OCI-LY7 (cell line): ENCODE data around the gene ANKRD40. TPM values are rescaled to one million over a fixed set of nuclear protein-coding genes. Genes with fewer than 3 reads are reported as not detected.

Experiments
- BruUV-seq: library from RNA; stranded (reverse); fragments of 400-500 nt; replicated peaks from 2 replicates; lab custom pipeline; 2021; lab: Mats Ljungman, UMichigan
- CTCF ChIA-PET: fragments of 300-600 bp; sonication (Branson Sonifier 250); formaldehyde crosslinking; loops from one replicate; lab custom pipeline; 2022; ENCODE audit warnings: antibody characterized with exemption; ENCODE audit not compliant: unreplicated experiment; lab: Charles Lee
- POLR2A ChIA-PET: fragments of 300-600 bp; sonication (Branson Sonifier 250); formaldehyde crosslinking; loops from one replicate; lab custom pipeline; 2022; ENCODE audit warnings: antibody characterized with exemption; lab: Charles Lee
- DNase-seq: peaks from one replicate; pipeline ENCODE4 v3.0.0-alpha.2; 2015; ENCODE audit warnings: low spot score
- H2AFZ ChIP-seq: fragments of 200-600 bp; sonication (generic), shearing (Covaris generic); 2 replicates; pipeline ENCODE4 v1.6.1; 2014; ENCODE audit warnings: mild to moderate bottlenecking, antibody characterized with exemption, low read length, moderate library complexity
- H3K27ac ChIP-seq: fragments of 200-600 bp; sonication (generic); 2 replicates; pipeline ENCODE4 v1.5.1; 2014; ENCODE audit warnings: mixed run types, low read depth, mild to moderate bottlenecking, moderate library complexity, low read length, inconsistent platforms; ENCODE audit not compliant: poor library complexity, severe bottlenecking
- H3K36me3 ChIP-seq: fragments of 200-600 bp; sonication (generic); 2 replicates; pipeline ENCODE4 v1.6.1; 2014; ENCODE audit warnings: mild to moderate bottlenecking, antibody characterized with exemption, low read length, moderate library complexity, mixed read lengths; ENCODE audit not compliant: insufficient read depth
- H3K4me1 ChIP-seq: fragments of 200-600 bp; sonication (generic); 2 replicates; pipeline ENCODE4 v1.5.1; 2014; ENCODE audit warnings: mild to moderate bottlenecking, low read length; ENCODE audit not compliant: insufficient read depth, poor library complexity, severe bottlenecking
- H3K4me2 ChIP-seq: fragments of 200-600 bp; sonication (generic); 2 replicates; pipeline ENCODE4 v1.6.1; 2014; ENCODE audit warnings: mild to moderate bottlenecking, low read length
- H3K4me3 ChIP-seq: fragments of 200-600 bp; sonication (generic); 2 replicates; pipeline ENCODE4 v1.5.1; 2014; ENCODE audit warnings: mild to moderate bottlenecking, low read depth, low read length; ENCODE audit not compliant: poor library complexity, severe bottlenecking
- H3K79me2 ChIP-seq: fragments of 200-600 bp; sonication (generic); 2 replicates; pipeline ENCODE4 v1.6.1; 2016; ENCODE audit warnings: low read depth, mild to moderate bottlenecking, low read length, moderate library complexity, mixed read lengths; ENCODE audit not compliant: insufficient read depth
- H3K9me2 ChIP-seq: fragments of 200-600 bp; sonication (generic); 2 replicates; pipeline ENCODE4 v1.6.1; 2016; ENCODE audit warnings: mild to moderate bottlenecking, low read length, mixed read lengths; ENCODE audit not compliant: insufficient read depth
- H3K9me3 ChIP-seq: fragments of 200-600 bp; sonication (generic); 2 replicates; pipeline ENCODE4 v1.6.1; 2014; ENCODE audit warnings: mild to moderate bottlenecking, mixed run types, low read length, mixed read lengths
- H4K20me1 ChIP-seq: fragments of 200-600 bp; sonication (generic); 2 replicates; pipeline ENCODE4 v1.6.1; 2014; ENCODE audit warnings: mild to moderate bottlenecking, antibody characterized with exemption, low read length, moderate library complexity, mixed read lengths; ENCODE audit not compliant: insufficient read depth
- CTCF ChIP-seq: fragments of 200-600 bp; sonication (generic); conservative IDR thresholded peaks from 2 replicates; pipeline ENCODE4 v1.5.1; 2014; ENCODE audit warnings: mild to moderate bottlenecking, antibody characterized with exemption, low read length, moderate library complexity, mixed read lengths
- EZH2phosphoT487 ChIP-seq: fragments of 200-600 bp; sonication (generic); IDR thresholded peaks from 2 replicates; pipeline ENCODE4 v1.6.1; 2018; ENCODE audit warnings: low read depth, borderline replicate concordance, mild to moderate bottlenecking, mixed run types, antibody characterized with exemption, low read length, moderate library complexity, mixed read lengths
- intact Hi-C: fragments of 100-400 bp; cut with micrococcal nuclease; formaldehyde crosslinking; loops from one replicate; pipeline ENCODE4 v1.10.0; 2022; ENCODE audit not compliant: unreplicated experiment
- total RNA-seq, 2 experiments: library from RNA; depleted of rRNA in 1 of 2; stranded (reverse); fragments of >200 nt in 1 of 2; shearing (Covaris generic) in 1 of 2; gene quantifications; 2 replicates each; pipeline ENCODE4 v1.2.3, GENCODE V29; 2014 to 2022

Gene ANKRD40
- total RNA-seq, 2 experiments from 2014 or later = 27.7 to 47.9 TPM

DNA sequence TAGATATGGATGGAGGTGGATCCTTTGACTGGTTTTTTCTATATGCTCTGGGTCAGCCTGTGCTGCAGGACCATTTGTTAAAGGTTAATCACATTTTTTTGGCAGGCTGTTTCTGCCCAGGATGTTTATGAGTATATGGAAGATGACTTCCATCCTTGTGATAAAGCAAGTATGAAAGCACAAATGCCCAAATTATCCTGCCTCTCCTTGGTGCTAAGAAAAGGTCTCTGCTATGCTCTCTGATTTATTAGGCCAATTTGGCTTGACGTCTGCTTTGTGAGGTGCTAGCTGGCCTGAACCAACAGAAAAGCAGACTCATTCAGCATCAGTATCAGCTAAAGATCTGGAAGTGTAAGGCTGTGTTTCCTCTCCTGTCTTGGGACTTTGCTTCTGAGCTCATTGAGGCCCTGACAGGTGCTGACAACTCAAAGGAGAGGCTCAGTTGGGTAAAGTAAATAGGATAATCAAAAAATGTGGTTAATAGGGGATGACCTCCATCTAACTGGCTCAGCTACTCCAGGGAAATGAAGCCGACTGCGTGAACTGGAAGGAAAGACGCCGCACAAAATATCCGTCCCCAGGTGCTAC is 15.2 kb downstream of the ANKRD40 start:
- no peaks in the 10 kb centered on the region for H3K9me3 ChIP-seq
- no peaks in the 10 kb centered on the region; the same call in 1 of the 2 replicates for H3K79me2 ChIP-seq
- no peak overlapping the region for H3K4me3 ChIP-seq
- CTCF ChIA-PET = no interaction called here
- POLR2A ChIA-PET = interaction anchor here (1.0 kb wide), 1 partner anchor 29 kb away, joined by 6 read pairs; no protein-coding TSS in a partner anchor
- no peak for TF ChIP-seq EZH2phosphoT487
- TF ChIP-seq CTCF = no peak
- no peaks in the 10 kb centered on the region for H3K4me1 ChIP-seq
- intact Hi-C loops = no loop called here
- BruUV-seq = no TSS peak
- H4K20me1 ChIP-seq = no peaks in the 10 kb centered on the region; the same call in 1 of the 2 replicates
- no peaks in the 10 kb centered on the region for H3K9me2 ChIP-seq
- H3K27ac ChIP-seq = no peak overlapping the region
- no peak for DNase-seq
- peaks cover 61% of the 10 kb centered on the region for H3K36me3 ChIP-seq
- H3K4me2 ChIP-seq = no peak overlapping the region
- no peak overlapping the region for H2AFZ ChIP-seq

DNA sequence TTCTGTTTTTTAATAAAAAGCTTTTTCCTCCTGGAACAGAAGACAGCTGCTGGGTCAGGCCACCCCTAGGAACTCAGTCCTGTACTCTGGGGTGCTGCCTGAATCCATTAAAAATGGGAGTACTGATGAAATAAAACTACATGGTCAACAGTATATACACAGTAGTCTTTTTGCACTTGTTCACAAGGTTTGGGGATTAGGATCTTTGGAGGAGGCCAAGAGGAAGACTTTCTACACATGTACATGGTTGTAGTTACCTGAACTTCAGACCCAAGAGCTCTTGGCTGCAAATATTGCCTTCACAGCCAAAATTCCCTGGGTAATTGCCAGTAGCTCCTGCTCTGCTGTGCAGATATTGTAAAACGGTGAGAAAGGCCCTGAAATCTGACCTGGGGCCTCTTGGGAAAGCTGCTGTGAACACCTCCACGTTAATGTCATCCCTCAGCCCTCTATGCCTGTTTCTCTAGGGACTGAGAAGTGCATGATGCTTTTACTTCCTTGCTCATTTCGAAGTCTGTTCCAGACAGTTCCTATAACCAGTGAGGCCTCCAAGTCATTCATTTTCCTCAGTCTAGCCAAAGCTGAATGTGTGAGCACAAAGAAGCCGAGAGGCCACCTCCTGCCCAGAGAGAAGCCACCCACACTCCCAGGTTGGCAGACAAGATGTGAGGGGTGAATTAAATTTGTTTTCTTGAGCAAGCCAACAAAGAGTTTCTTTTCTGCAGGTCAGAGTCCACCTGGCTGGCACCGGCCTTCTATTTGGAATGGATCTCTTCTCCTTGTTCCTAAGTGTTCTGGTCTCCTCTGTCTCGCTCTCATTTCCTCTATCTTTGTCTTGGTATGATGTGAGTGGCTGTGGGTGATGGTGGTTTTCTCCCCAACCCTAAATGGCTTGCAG is 15.9 kb downstream of the ANKRD40 start:
- TF ChIP-seq CTCF (no peak), EZH2phosphoT487 (no peak)
- intact Hi-C loops = no loop called here
- no peaks in the 10 kb centered on the region for H3K9me3 ChIP-seq
- H3K36me3 ChIP-seq = peaks cover 54% of the 10 kb centered on the region
- CTCF ChIA-PET = no interaction called here
- BruUV-seq = no TSS peak
- no peaks in the 10 kb centered on the region for H3K9me2 ChIP-seq
- H3K4me2 ChIP-seq = no peak overlapping the region
- no peak for DNase-seq
- no peak overlapping the region for H3K27ac ChIP-seq
- no peak overlapping the region for H3K4me3 ChIP-seq
- no peaks in the 10 kb centered on the region; the same call in 1 of the 2 replicates for H4K20me1 ChIP-seq
- POLR2A ChIA-PET = interaction anchor here (0.7 kb wide), 1 partner anchor 209 kb away, joined by 3 read pairs; no protein-coding TSS in a partner anchor
- H2AFZ ChIP-seq = no peak overlapping the region
- H3K4me1 ChIP-seq = no peaks in the 10 kb centered on the region
- no peaks in the 10 kb centered on the region; the same call in 1 of the 2 replicates for H3K79me2 ChIP-seq
